Measurements from ENCODE around the gene NCK1.

- TF ChIP-seq SPI1 (IDR thresholded peaks at IDR 0.05; ENCODE audit: borderline replicate concordance, insufficient read depth, low read depth, low read length) (no peak), CTCF (IDR thresholded peaks at IDR 0.05 in 2 of 3, conservative IDR thresholded peaks at IDR 0.05 in 1 of 3; ENCODE audit: control insufficient read depth in 2 of 3, extremely low read depth in 1 of 3, insufficient read depth in 1 of 3, low read depth in 3 of 3, low read length in 3 of 3) (no peak), POLR2A (IDR thresholded peaks at IDR 0.05; ENCODE audit: low read depth, low read length) (no peak), SKIL (IDR thresholded peaks at IDR 0.05; ENCODE audit: low read depth, poor library complexity, severe bottlenecking) (no peak), CREM (IDR thresholded peaks at IDR 0.05; ENCODE audit: low read depth) (no peak), SMAD1 (IDR thresholded peaks at IDR 0.05; ENCODE audit: low read depth, partially characterized antibody) (no peak)
Measured at GRCh38 chr3:136899622-136900158, 37.7 kb downstream of the NCK1 start.

Data from GM12878 (cell line).